ENCODE results near the gene TXNRD3.
"Not testable (repeated sequence)": the region's sequence is repeated elsewhere in the genome, so short reads cannot be mapped to it uniquely, and the experiment has no call there.

DNA sequence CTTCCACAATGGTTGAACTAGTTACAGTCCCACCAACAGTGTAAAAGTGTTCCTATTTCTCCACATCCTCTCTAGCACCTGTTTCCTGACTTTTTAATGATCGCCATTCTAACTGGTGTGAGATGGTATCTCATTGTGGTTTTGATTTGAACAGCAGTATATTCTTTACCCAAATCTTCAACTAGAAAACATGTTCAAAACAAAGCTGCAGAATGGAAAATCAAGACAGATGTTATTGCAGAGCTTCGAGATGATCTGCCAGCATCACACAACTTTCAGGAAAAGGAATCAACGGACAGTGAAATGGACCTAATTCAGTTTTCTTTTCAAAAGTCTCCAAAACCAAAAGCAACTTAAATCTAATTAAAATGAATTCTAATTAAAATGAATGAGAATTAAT is 29.2 kb downstream of the TXNRD3 start:
- TF ChIP-seq POLR2A, CTCF (IDR thresholded peaks at IDR 0.05): not testable (repeated sequence)
